Endothelial cell of hepatic sinusoid (primary cell): ENCODE measurements around the gene SOBP.

Experiments
- in situ Hi-C: cut with HindIII; loops from 2 replicates; pipeline ENCODE4 v1.10.0; 2017; ENCODE audit warnings: low sequenced_read_pairs

Gene SOBP

DNA sequence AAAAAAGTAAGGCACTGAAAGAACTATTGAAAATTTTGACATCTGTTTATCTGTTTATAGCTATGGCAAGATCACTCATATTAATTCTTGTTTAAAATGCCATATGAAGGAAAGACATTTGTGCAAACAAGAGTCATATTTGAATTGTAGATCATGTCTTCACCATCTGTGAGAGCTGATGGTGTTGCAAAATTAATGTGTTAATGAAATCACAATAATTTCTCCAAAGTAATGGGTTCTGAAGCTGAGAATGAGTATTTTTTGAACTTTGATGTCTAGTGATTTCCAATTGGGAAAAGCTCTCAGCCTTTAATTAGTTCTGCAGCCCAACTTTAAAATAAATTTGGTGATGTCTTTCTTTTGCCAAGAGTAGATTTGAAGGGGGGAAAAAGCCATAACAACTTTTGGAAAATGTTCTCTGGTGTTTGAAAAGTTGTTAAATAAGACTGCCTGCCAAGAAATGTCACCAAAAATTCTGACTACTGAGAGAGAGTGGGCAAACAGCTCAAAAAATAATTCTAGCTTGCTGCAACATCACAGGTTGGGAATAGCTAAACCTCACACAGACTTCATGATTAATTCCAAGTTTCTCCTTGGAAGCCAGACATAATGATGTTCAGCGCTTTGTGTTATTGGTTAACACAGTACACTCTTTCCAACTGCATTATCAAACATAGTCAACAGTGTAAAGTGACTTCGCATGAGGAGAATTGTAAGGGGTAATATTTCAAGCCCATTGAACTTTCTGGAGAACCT lies 142.6 kb downstream of the SOBP start:
- in situ Hi-C loops = no loop called here

- in situ Hi-C loops = no loop called here
Measured at GRCh38 chr6:107633680-107634323, 143.9 kb downstream of the SOBP start.

- in situ Hi-C loops = no loop called here
Measured at GRCh38 chr6:107634324-107635056, 144.6 kb downstream of the SOBP start.

GRCh38 chr6:107635057-107635515 lies 145.2 kb downstream of the SOBP start:
- in situ Hi-C loops = no loop called here

DNA sequence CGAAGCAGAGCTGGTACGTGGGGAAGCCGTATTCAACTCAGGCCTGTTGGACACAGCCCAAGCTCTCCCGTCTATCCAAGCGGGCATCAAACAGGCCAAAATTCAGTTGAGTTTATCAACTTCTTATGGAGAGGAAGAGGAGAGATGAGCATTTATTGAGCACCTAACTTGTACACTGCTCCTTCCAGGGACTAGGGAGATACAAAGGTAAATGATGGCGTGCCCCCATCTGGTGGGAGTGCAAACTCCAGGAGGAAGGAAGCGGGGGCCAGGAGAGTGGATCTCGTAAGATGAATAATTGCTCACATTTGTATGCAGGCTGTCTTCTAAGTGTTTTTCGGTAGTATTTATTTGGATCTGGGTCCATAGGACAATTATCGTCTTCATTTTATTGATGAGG lies 146.6 kb downstream of the SOBP start:
- in situ Hi-C loops = no loop called here

GRCh38 chr6:107637316-107638315 lies 147.7 kb downstream of the SOBP start:
- in situ Hi-C loops = no loop called here

- in situ Hi-C loops = no loop called here
Measured at GRCh38 chr6:107638493-107638892, 148.6 kb downstream of the SOBP start.

- in situ Hi-C loops = no loop called here
Measured at GRCh38 chr6:107639511-107639910, 149.6 kb downstream of the SOBP start.

GRCh38 chr6:107641071-107641470 lies 151.2 kb downstream of the SOBP start:
- in situ Hi-C loops = no loop called here

GRCh38 chr6:107641500-107641941 lies 151.6 kb downstream of the SOBP start:
- in situ Hi-C loops = no loop called here

- in situ Hi-C loops = no loop called here
Measured at GRCh38 chr6:107642095-107642860, 152.4 kb downstream of the SOBP start.

- in situ Hi-C loops = no loop called here
Measured at GRCh38 chr6:107642861-107643328, 153.0 kb downstream of the SOBP start.

DNA sequence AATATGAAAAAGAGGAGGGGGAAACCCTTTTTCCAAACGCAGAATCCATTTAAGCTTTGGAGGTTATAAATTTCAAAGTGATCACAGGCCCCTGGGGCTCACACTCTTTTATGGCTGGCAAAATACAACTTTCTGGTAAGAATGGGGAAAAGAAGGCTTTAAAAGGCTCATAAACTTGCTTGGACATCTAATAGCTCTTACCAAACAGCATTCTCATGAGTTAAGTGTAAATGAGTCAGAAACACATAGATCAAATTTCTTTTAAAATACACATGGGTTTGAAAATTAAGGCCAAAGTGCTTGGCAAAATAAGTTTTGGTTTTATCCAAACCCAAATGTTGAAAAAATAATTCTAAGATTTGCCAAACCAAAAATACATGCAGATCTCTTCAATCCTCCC lies 154.6 kb downstream of the SOBP start:
- in situ Hi-C loops = no loop called here

DNA sequence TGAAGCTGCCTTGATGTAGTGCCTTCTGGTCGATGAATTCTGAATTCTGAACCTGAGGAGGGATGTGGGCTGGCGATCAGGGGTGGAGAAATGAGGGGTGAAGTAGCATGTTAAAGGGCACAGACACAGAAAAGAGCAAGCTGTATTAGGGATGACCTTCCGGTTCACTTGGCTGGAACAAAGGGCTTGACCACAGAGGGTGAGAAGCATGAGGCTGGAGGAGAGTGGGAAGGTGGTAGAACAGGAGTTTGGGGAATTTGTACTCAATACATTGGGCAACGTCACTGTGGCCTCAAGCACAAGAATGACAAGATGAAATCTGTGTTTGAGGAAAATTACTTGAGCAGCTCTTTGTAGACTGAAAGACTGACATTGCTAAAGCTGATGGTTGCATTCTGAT lies 155.8 kb downstream of the SOBP start:
- in situ Hi-C loops = no loop called here

DNA sequence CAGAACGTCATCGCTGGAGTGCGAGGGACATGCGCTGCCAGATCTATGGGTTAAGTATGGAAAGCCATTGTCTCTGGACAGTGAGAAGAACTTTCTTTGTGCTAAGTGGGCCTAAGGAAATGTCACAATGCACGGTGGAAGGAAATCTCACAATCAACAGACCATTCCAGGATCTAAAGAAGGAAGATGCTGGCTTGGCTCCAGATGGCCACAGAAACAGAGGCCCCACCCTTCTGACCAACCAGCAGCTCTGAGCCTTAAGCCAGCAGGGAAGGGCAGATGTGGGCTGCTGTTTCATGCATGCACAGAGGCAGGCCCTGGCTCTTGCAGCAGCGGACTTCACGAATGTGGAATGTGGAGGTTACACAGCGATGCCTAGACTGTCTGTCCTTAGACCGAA lies 156.3 kb downstream of the SOBP start:
- in situ Hi-C loops = no loop called here

GRCh38 chr6:107646776-107647438 lies 157.0 kb downstream of the SOBP start:
- in situ Hi-C loops = no loop called here

DNA sequence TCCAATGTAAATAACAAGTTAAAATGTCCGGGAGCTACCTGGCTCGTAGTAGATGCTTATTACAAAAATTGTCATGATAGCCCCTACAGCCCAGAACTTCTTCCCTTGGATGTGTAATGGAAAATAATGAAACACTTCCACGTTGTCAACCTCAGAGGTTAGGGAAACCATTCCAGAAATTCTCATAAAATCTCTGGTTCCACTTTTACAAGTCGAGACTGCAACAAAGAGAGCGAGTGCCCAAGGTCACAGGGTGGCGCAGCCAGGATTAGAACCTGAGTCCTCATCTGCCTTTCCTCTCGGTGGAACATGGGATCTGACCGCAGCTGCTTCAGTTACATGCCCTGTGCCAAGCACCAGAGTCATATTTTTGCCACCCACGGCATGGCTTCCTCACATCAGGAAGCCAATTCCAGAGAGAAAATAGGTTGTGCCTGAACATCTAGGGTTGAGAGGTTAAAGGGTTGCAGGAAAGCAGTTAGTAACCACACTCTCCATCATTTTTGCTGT lies 157.6 kb downstream of the SOBP start:
- in situ Hi-C loops = no loop called here

DNA sequence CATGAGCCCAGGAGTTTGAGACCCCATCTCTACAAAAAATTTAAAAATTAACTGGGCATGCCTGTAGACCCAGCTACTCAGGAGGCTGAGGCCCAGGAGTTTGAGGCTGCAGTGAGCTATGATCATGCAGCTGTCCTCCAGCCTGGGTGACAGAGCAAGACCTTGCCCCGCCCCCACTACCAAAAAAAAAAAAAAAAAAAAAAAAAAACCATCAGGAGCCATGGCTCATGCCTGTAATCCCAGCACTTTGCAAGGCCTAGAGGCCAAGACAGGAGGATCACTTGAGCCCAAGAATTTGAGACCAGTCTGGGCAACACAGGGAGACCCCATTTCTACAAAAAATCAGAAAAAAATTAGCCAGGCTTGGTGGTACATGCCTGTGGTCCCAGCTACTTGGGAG lies 159.1 kb downstream of the SOBP start:
- in situ Hi-C loops = no loop called here
